IPS-15b (cell line): Measurements from ENCODE around the gene BMPR2.
"Not testable (repeated sequence)": the region's sequence is repeated elsewhere in the genome, so short reads cannot be mapped to it uniquely, and the experiment has no call there.

Experiments
- H3K27me3 ChIP-seq: one replicate; pipeline ENCODE4 v1.6.1; 2013; ENCODE audit warnings: low read length; ENCODE audit not compliant: control insufficient read depth, insufficient read depth
- H3K36me3 ChIP-seq: one replicate; pipeline ENCODE4 v1.6.1; 2013; ENCODE audit warnings: low read length; ENCODE audit not compliant: control insufficient read depth, insufficient read depth
- H3K4me1 ChIP-seq: one replicate; pipeline ENCODE4 v1.6.1; 2013; ENCODE audit warnings: mild to moderate bottlenecking, low read length; ENCODE audit not compliant: control insufficient read depth, insufficient read depth
- H3K4me3 ChIP-seq: one replicate; pipeline ENCODE4 v1.5.1; 2013; ENCODE audit warnings: low read depth, low read length
- H3K9ac ChIP-seq: one replicate; pipeline ENCODE4 v1.6.1; 2013; ENCODE audit warnings: low read depth, mild to moderate bottlenecking, low read length
- H3K9me3 ChIP-seq: one replicate; pipeline ENCODE4 v1.6.1; 2013; ENCODE audit warnings: mild to moderate bottlenecking, low read length; ENCODE audit not compliant: control insufficient read depth, insufficient read depth

BMPR2 gene

GRCh38 chr2:202360646-202361045, 15.5 kb upstream of the BMPR2 start:
- Histone ChIP-seq H3K4me3 (no peak overlapping the region), H3K9me3 (no peaks in the 10 kb centered on the region), H3K36me3 (no peaks in the 10 kb centered on the region), H3K4me1 (peaks cover 9% of the 10 kb centered on the region), H3K27me3 (no peaks in the 10 kb centered on the region), H3K9ac (no peak overlapping the region)

- Histone ChIP-seq H3K27me3 (no peaks in the 10 kb centered on the region), H3K4me1 (peaks cover 6% of the 10 kb centered on the region), H3K4me3 (no peak overlapping the region), H3K36me3 (no peaks in the 10 kb centered on the region), H3K9me3 (no peaks in the 10 kb centered on the region), H3K9ac (no peak overlapping the region)
Observed at GRCh38 chr2:202361108-202361507, 15.0 kb upstream of the BMPR2 start.

DNA sequence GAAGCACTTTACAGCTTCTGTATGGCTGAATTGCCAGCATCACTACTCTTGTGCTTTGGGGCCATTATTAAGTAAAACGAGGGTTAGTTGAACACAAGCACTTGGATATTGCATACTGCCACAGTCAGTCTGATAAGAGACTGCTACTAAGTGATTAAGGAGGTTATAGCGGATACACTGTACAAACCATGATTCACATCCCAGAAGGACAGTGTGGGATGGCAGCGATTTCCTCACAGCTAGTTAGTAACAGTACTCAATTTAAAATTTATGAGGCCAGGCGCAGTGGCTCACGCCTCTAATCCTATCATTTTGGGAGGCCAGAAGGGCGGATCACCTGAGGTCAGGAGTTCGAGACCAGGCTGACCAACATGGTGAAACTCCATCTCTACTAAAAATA, 2.6 kb upstream of the BMPR2 start:
- no peak overlapping the region for H3K4me3 ChIP-seq

GRCh38 chr2:202374383-202374782, 1.7 kb upstream of the BMPR2 start:
- not testable (repeated sequence) for H3K9me3 ChIP-seq, H3K36me3 ChIP-seq, H3K4me1 ChIP-seq, H3K9ac ChIP-seq, H3K27me3 ChIP-seq
- H3K4me3 ChIP-seq: peak overlapping the region; percentile 69

More for the DNA sequence above, 2.6 kb upstream of the BMPR2 start:
- H3K9me3 ChIP-seq: no peaks in the 10 kb centered on the region
- H3K9ac ChIP-seq: no peak overlapping the region
- H3K27me3 ChIP-seq: no peaks in the 10 kb centered on the region
- no peaks in the 10 kb centered on the region for H3K4me1 ChIP-seq
- no peaks in the 10 kb centered on the region for H3K36me3 ChIP-seq

DNA sequence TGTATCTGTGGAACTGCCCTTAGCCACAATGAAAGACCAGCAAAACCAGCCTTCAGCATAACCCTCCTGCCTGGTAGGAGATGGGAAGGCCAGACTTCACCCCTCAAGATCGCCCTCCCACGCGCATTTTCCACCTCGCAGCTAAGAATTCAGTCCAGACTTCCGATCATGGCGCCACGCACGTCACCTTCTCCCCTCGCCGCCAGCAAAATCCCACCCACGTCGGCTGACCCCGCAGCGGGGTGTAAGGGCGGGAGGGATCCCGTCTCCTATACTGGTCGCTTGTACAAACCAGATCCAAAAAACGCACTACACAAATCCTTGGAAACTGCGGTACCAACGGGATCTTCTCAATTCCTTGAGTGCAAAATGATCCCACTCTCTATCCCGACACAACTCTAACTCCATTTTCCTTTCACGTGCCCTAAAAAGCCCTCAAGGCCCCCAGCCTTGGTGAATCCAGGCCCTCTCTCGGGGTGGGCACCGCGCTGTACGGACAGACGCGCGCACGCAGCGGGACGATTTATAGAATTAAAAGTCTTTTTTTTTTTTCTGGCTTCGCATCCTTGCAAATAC, 1.0 kb upstream of the BMPR2 start:
- Histone ChIP-seq H3K4me3 (peak overlapping the region; percentile 69), H3K36me3 (no peaks in the 10 kb centered on the region), H3K27me3 (no peaks in the 10 kb centered on the region), H3K4me1 (no peaks in the 10 kb centered on the region), H3K9ac (peak overlapping the region; percentile 80), H3K9me3 (no peaks in the 10 kb centered on the region)

- H3K27me3 ChIP-seq: no peaks in the 10 kb centered on the region
- no peaks in the 10 kb centered on the region for H3K4me1 ChIP-seq
- peak overlapping the region; percentile 66 for H3K9ac ChIP-seq
- H3K4me3 ChIP-seq: peak overlapping the region; percentile 93
- H3K36me3 ChIP-seq: no peaks in the 10 kb centered on the region
- no peaks in the 10 kb centered on the region for H3K9me3 ChIP-seq
Observed at GRCh38 chr2:202376460-202377206, 506 bp downstream of the BMPR2 start.

GRCh38 chr2:202377207-202377761, 1.2 kb downstream of the BMPR2 start:
- Histone ChIP-seq H3K36me3 (no peaks in the 10 kb centered on the region), H3K9ac (peak overlapping the region; percentile 66), H3K9me3 (no peaks in the 10 kb centered on the region), H3K27me3 (no peaks in the 10 kb centered on the region), H3K4me1 (no peaks in the 10 kb centered on the region), H3K4me3 (peak overlapping the region; percentile 93)

- no peaks in the 10 kb centered on the region for H3K27me3 ChIP-seq
- no peaks in the 10 kb centered on the region for H3K36me3 ChIP-seq
- H3K4me1 ChIP-seq: no peaks in the 10 kb centered on the region
- H3K4me3 ChIP-seq: peak overlapping the region; percentile 93
- H3K9ac ChIP-seq: no peak overlapping the region
- no peaks in the 10 kb centered on the region for H3K9me3 ChIP-seq
Observed at GRCh38 chr2:202378001-202378400, 1.9 kb downstream of the BMPR2 start.

DNA sequence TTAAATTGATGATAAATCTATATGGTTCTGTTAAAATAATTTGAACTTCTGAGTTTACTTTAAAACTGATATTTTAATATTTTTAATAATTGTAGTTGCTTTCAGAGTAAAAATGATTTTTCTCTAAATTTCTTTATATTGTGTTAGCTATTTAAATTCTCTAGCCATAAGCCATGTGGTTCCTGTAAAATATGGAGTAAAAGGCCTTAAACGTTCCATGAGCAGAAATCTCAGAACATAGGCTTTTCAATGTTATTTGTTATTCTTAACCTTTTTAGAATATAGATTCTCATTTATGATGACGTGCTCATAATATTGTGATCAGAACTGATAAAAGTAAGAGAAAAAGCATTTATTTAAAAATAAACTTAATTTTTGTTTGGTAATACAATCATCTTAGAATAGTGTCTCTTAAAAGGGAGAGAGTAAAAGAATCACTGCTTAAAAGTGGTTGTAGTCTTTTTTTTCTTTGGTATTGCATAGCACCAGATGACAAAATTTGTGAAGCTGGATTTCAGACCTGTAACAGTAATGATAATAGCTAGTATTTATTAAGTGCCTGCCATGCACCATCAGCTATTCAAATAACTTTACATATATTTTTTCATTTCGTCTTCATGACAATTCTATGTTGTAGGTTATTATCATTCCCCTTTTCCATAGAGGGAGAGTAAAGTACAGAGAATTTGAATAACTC, 2.7 kb downstream of the BMPR2 start:
- peak overlapping the region; percentile 93 for H3K4me3 ChIP-seq
- no peaks in the 10 kb centered on the region for H3K4me1 ChIP-seq
- no peaks in the 10 kb centered on the region for H3K27me3 ChIP-seq
- no peak overlapping the region for H3K9ac ChIP-seq
- H3K36me3 ChIP-seq: no peaks in the 10 kb centered on the region
- no peaks in the 10 kb centered on the region for H3K9me3 ChIP-seq

- H3K27me3 ChIP-seq: no peaks in the 10 kb centered on the region
- H3K9ac ChIP-seq: no peak overlapping the region
- no peaks in the 10 kb centered on the region for H3K36me3 ChIP-seq
- H3K9me3 ChIP-seq: no peaks in the 10 kb centered on the region
- H3K4me3 ChIP-seq: no peak overlapping the region
- H3K4me1 ChIP-seq: no peaks in the 10 kb centered on the region
Observed at GRCh38 chr2:202382684-202383083, 6.6 kb downstream of the BMPR2 start.

DNA sequence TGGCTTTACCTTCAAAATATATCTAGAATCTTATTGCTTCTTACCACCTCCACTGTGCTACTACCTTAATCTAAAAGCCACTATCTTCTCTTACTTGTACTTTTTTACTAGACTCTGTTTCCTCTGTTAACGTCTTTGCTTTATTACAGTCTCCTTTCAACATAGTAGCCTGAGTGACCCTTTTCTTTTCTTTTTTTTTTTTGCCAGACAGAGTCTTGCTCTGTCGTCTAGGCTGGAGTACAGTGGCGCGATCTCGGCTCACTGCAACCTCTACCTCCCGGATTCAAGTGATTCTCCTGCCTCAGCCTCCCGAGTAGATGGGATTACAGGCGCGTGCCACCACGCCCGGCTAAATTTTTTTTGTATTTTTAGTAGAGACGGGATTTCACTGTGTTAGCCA, 10.4 kb downstream of the BMPR2 start:
- H3K4me3 ChIP-seq, H3K9ac ChIP-seq, H3K9me3 ChIP-seq, H3K36me3 ChIP-seq, H3K4me1 ChIP-seq, H3K27me3 ChIP-seq: not testable (repeated sequence)
